ENCODE measurements around the gene RSRP1.
"Not testable (repeated sequence)": the region's sequence is repeated elsewhere in the genome, so short reads cannot be mapped to it uniquely, and the experiment has no call there.

Gene RSRP1

GRCh38 chr1:25243907-25244306, 3.3 kb downstream of the RSRP1 start:
- Mint-ChIP-seq H3K4me3 (peak overlapping the region; percentile 15), H3K9me3 (no peaks in the 10 kb centered on the region), H3K27ac (peak overlapping the region; percentile 33), H3K27me3 (peaks cover 3% of the 10 kb centered on the region), H3K36me3 (ENCODE audit: low read depth) (peaks cover 61% of the 10 kb centered on the region), H3K4me1 (peaks cover 78% of the 10 kb centered on the region)
- no peak for ATAC-seq
- no peak for DNase-seq

DNA sequence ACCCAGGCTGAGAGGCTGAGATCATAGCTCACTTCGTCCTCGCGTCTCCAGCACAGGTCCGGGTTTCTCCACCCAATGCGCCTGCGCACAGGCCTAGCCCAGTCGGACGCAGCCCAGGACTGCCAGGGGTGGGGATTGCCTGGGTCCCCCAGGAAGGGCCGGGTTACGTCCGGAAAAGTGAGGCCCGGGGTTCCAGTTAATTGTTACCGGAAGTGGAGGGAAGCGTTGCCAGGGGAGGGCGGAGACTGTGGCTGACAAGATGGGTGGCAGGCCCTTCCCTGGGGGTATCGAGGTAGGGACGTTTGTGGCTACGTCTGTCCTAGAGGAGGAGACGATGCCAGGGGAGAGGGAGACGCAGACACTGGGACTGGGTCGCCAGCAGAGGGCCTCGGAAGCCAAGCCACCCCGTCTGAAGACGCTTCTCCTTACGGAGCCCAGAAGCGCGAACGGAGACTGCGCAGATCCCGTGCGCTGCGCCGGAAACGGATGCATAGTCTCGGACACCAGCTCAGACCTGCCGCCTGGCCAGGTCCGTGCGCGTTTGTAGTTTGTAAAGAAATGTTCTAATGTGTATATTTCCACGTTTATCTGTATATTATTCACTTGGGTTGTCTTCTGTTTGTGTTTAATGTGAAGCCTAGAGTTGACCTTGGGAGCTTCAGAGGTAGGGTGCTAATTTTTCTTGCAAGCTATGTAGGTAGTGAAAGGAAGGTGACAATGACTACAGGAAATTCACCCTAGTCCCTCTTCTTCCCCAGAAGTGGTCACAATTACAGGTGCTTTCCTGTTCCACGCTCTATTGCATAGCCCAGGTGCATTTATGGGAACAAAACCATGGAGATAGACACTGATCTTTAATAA, 7.3 kb downstream of the RSRP1 start:
- Mint-ChIP-seq H3K36me3 (ENCODE audit: low read depth) (peaks cover 39% of the 10 kb centered on the region), H3K27ac (peak overlapping the region; percentile 95), H3K4me3 (peak overlapping the region; percentile 88), H3K9me3 (no peaks in the 10 kb centered on the region), H3K4me1 (peaks cover 68% of the 10 kb centered on the region), H3K27me3 (no peaks in the 10 kb centered on the region)
- ATAC-seq (peak; percentile 95), DNase-seq (peak; percentile 94)

DNA sequence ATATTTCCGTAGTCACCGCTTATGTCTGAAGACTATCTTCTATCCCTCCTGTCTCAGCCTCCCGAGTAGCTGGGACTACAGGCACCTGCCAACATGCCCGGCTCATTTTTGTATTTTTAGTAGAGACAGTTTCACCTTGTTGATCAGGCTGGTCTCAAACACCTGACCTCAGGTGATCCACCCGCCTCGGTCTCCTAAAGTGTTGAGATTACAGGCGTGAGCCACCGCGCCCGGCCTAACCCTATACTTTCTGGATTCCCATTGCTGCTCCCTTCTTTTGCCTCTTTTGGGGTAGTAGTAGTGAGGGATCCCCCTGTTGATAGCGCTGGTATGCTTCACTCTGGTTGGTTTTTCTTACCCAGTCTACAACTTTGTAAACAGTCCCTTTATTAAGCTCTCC, 9.2 kb downstream of the RSRP1 start:
- no peaks in the 10 kb centered on the region for H3K27me3 Mint-ChIP-seq
- peaks cover 64% of the 10 kb centered on the region for H3K4me1 Mint-ChIP-seq
- H3K9me3 Mint-ChIP-seq, result no peaks in the 10 kb centered on the region
- H3K36me3 Mint-ChIP-seq (ENCODE audit: low read depth), result peaks cover 28% of the 10 kb centered on the region
- ATAC-seq, result no peak
- H3K27ac Mint-ChIP-seq, result no peak overlapping the region
- no peak overlapping the region for H3K4me3 Mint-ChIP-seq
- no peak for DNase-seq

DNA sequence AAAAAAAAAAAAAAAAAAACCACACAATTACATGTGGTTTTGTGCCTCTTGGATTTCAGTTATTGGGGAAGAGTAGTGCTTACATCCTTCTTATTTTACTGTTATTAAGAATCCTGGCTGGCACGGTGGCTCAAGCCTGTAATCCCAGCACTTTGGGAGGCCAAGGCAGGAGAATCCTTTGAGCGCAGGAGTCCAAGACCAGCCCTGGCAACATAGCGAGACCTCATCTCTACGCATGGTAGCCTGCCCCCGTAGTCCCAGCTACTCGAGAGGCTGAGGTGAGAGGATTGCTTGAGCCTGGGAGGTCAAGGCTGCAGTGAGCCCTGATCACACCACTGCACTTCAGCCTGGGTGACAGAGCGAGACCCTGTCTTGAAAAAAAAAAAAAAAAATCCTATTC, 11.0 kb downstream of the RSRP1 start:
- not testable (repeated sequence) for ATAC-seq, H3K9me3 Mint-ChIP-seq, H3K27me3 Mint-ChIP-seq, DNase-seq, H3K27ac Mint-ChIP-seq, H3K4me3 Mint-ChIP-seq
- Mint-ChIP-seq H3K36me3 (ENCODE audit: low read depth) (peaks cover 15% of the 10 kb centered on the region), H3K4me1 (peaks cover 57% of the 10 kb centered on the region)

GRCh38 chr1:25235411-25235810, 11.8 kb downstream of the RSRP1 start:
- not testable (repeated sequence) for H3K9me3 Mint-ChIP-seq, H3K4me3 Mint-ChIP-seq, DNase-seq, H3K27me3 Mint-ChIP-seq, ATAC-seq, H3K27ac Mint-ChIP-seq
- Mint-ChIP-seq H3K4me1 (peaks cover 55% of the 10 kb centered on the region), H3K36me3 (ENCODE audit: low read depth) (peaks cover 13% of the 10 kb centered on the region)

DNA sequence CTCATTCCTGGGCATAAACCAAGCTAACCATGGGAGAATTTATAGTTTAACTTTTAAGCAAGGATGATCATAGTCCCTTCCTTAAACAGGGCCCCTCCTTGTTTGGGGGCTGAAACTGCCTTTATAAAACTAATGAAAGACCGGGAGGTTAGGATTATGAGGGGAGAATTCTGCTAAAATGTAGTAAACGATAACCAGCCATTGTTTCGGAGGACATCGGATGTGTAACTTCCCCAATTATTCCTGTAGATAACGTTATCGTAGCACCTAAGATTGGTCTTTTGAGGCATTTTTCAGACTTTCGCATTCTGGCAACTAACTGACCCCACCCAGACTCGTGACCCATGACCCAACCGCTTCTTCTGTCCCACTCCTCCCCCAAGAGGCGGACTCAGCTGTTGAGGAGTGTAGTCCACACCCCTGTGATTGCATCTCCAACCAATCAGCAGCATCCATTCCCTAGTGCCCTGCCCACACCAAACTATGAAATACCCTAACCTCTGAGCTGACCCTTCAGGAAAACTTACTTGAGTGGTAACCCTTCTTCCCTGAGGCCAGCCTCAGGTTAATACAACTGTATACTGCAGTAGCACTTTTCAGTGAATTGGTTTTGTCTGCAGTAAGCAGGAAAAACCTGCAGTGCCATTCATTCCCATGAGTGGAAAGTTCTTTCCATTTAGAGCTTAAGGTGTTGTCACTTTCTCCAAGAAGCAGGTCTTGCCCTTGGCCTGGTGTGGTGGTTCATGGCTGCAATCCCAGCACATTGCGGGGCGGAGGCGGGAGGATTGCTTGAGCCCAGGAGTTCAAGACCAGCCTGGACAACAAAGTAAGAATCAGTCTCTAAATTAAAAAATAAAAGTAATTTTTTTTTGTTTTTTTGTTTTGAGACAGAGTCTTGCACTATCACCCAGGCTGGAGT, 14.1 kb downstream of the RSRP1 start:
- ATAC-seq, result peak; percentile 88
- Mint-ChIP-seq H3K27me3 (no peaks in the 10 kb centered on the region), H3K4me3 (no peak overlapping the region), H3K36me3 (ENCODE audit: low read depth) (peaks cover 17% of the 10 kb centered on the region), H3K27ac (no peak overlapping the region), H3K9me3 (no peaks in the 10 kb centered on the region), H3K4me1 (peaks cover 46% of the 10 kb centered on the region)
- peak; percentile 72 for DNase-seq

GRCh38 chr1:25232027-25232865, 15.0 kb downstream of the RSRP1 start, which contains the start of gene SYF2:
Gene SYF2 (minus strand): TSS chr1:25232502. CDS start chr1:25232467, 35 bp downstream.
- peaks cover 44% of the 10 kb centered on the region for H3K4me1 Mint-ChIP-seq
- H3K36me3 Mint-ChIP-seq (ENCODE audit: low read depth), result peaks cover 24% of the 10 kb centered on the region
- H3K9me3 Mint-ChIP-seq, result no peaks in the 10 kb centered on the region
- ATAC-seq (peak; percentile 95), DNase-seq (peak; percentile 93)
- no peak within 1 kb of the TSS for H3K27ac Mint-ChIP-seq
- no peaks in the 10 kb centered on the region for H3K27me3 Mint-ChIP-seq
- H3K4me3 Mint-ChIP-seq, result no peak within 1 kb of the TSS

DNA sequence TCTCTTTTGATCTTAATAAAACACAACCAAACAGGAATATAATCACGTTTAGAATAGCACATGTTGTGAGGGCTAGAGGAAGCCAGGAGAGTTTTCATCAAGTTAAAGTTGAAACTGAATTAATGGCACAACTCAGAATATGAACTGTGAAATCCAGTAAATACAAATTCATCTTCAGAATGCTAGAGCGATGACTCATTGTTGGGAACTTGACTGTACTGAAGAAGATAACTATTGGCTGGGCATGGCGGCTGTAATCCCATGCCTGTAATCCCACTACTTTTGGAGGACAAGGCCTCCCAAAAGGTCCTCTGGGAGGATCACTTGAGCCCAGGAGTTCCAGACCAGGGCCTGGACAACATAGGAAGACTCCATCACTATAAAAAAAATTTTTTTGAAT, 23.8 kb downstream of the RSRP1 start:
- Mint-ChIP-seq H3K4me1 (peaks cover 6% of the 10 kb centered on the region), H3K27me3 (no peaks in the 10 kb centered on the region), H3K27ac (no peak overlapping the region), H3K9me3 (no peaks in the 10 kb centered on the region), H3K36me3 (ENCODE audit: low read depth) (peaks cover 40% of the 10 kb centered on the region), H3K4me3 (no peak overlapping the region)
- DNase-seq (no peak), ATAC-seq (no peak)

DNA sequence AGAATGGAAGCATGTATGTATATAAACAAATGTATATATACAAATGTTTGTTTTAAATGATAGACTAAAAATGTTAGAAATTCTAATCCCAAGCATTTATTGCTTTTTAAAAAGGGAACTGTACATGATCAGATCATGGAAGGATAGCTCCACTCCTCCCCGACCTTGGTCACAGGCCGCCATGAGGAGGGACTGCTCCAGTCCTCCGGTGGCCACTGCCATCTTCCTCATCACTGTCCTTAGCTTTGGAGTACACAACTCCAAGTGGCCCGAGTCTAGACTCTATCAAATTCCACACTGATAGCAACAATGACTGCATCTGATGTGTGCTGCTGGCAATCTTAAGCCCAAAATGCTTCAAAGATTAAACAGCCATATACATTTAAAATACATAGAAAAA, 24.6 kb downstream of the RSRP1 start:
- DNase-seq, result no peak
- no peaks in the 10 kb centered on the region for H3K4me1 Mint-ChIP-seq
- H3K27ac Mint-ChIP-seq, result no peak overlapping the region
- no peaks in the 10 kb centered on the region for H3K9me3 Mint-ChIP-seq
- no peak for ATAC-seq
- H3K27me3 Mint-ChIP-seq, result no peaks in the 10 kb centered on the region
- no peak overlapping the region for H3K4me3 Mint-ChIP-seq
- peaks cover 35% of the 10 kb centered on the region for H3K36me3 Mint-ChIP-seq (ENCODE audit: low read depth)

DNA sequence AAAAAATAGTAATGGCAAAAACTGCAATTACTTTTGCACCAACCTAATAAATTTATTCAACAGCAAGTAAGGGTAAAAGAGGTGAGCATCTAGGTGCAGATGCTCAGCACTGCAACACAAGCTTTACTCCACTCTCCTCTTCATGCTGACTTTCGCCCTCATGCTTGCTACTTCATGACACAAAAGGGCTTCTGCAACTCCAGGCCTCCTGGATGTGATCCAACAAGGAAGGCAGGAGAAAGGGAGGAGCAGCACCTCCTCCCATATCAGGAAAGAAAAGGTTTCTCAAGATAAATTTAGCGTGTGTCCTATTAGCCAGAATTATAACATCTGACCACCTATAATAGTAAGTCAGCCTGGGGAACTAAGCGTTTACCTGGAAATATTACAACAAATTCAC, 26.6 kb downstream of the RSRP1 start:
- Mint-ChIP-seq H3K27ac (no peak overlapping the region), H3K27me3 (no peaks in the 10 kb centered on the region), H3K36me3 (ENCODE audit: low read depth) (peaks cover 23% of the 10 kb centered on the region), H3K9me3 (no peaks in the 10 kb centered on the region), H3K4me3 (no peak overlapping the region), H3K4me1 (no peaks in the 10 kb centered on the region)
- ATAC-seq, result no peak
- no peak for DNase-seq

DNA sequence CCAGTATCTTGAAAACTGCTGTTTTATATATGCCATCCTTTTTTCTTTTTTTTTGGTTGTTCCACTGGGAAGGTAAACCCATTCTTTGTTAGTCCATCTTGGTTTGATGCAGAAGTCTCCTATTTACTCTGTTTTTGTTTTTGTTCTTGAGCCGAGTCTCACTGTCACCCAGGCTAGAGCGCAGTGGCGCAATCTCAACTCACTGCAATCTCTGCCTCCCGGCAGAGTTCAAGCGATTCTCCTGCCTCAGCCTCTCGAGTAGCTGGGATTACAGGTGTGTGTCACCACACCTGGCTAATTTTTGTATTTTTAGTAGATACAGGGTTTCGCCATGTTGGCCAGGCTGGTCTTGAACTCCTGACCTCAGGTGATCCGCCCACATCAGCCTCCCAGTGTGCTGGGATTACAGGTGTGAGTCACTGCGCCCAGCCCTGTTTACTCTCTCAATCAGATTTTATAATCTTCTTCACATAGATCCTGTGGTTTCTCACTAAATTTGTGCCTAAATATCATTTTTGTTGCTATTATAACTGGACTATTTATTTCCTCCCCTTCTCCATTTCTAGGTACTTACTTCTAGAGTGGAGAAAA, 27.5 kb downstream of the RSRP1 start:
- ATAC-seq (no peak), DNase-seq (no peak)
- no peaks in the 10 kb centered on the region for H3K9me3 Mint-ChIP-seq
- H3K27ac Mint-ChIP-seq, result no peak overlapping the region
- no peaks in the 10 kb centered on the region for H3K4me1 Mint-ChIP-seq
- H3K4me3 Mint-ChIP-seq, result no peak overlapping the region
- H3K36me3 Mint-ChIP-seq (ENCODE audit: low read depth), result peaks cover 20% of the 10 kb centered on the region
- H3K27me3 Mint-ChIP-seq, result no peaks in the 10 kb centered on the region

DNA sequence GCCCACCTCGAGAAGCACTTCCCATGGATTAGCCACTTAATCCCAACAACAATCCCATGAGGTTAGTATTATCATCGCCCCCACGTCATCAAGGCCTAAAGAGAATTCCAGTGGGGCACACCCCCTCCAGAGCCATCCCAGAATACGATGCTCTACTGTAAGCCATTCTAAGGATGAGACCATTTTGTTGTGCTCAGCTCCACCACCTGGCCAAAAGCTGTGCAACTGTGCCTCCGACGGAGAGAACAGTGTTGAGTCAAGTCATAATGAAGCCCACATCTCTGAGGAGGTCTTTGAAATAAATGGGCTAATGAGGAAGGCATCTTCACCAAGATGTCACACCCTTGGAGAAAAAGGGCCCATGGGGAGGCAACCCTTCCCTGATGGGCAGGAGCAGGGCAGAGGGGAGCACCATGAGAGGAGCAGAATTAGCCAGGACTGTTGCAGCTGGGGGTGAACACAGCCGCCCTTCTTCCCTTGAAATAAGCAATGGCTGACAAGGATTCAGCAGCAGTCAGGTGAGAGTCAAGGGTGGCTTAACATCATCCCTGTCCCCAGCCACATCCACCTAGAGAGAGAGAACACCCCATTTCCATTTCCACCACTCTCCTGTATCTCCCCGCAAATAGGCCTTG, 29.5 kb downstream of the RSRP1 start:
- Mint-ChIP-seq H3K27me3 (peaks cover under 1% of the 10 kb centered on the region), H3K4me1 (no peaks in the 10 kb centered on the region), H3K36me3 (ENCODE audit: low read depth) (peaks cover 10% of the 10 kb centered on the region), H3K4me3 (no peak overlapping the region), H3K9me3 (no peaks in the 10 kb centered on the region), H3K27ac (no peak overlapping the region)
- no peak for ATAC-seq
- DNase-seq, result no peak

- Mint-ChIP-seq H3K4me1 (no peaks in the 10 kb centered on the region), H3K9me3 (no peaks in the 10 kb centered on the region)
Measured at GRCh38 chr1:25217015-25217414, 30.2 kb downstream of the RSRP1 start.

More at GRCh38 chr1:25217015-25217414, 30.2 kb downstream of the RSRP1 start:
- H3K36me3 Mint-ChIP-seq (ENCODE audit: low read depth), result peaks cover 6% of the 10 kb centered on the region
- H3K27me3 Mint-ChIP-seq, result peaks cover 3% of the 10 kb centered on the region
- DNase-seq (no peak), ATAC-seq (no peak)
- H3K4me3 Mint-ChIP-seq, result no peak overlapping the region
- no peak overlapping the region for H3K27ac Mint-ChIP-seq
